Chondrocyte (in vitro differentiated cells): ENCODE measurements around the gene POU2F1. TPM values are rescaled to one million over a fixed set of nuclear protein-coding genes. Genes with fewer than 3 reads are reported as not detected.

Source experiments
- DNase-seq: peaks from one replicate; pipeline ENCODE4 v3.0.0; 2021; ENCODE audit warnings: mixed read lengths, low spot score
- H3K27ac Mint-ChIP-seq: one replicate; pipeline ENCODE4 v1.8.0; 2021; ENCODE audit warnings: mild to moderate bottlenecking, moderate library complexity, mixed read lengths; ENCODE audit not compliant: unreplicated experiment
- H3K27me3 Mint-ChIP-seq: 2 replicates; pipeline ENCODE4 v1.8.0; 2021; ENCODE audit warnings: low read depth, mixed read lengths
- H3K36me3 Mint-ChIP-seq: 2 replicates; pipeline ENCODE4 v1.8.0; 2021; ENCODE audit warnings: low read depth, mixed read lengths
- H3K4me1 Mint-ChIP-seq: 2 replicates; pipeline ENCODE4 v1.8.0; 2021; ENCODE audit warnings: low read depth, mild to moderate bottlenecking, mixed read lengths
- H3K4me3 Mint-ChIP-seq: one replicate; pipeline ENCODE4 v1.8.0; 2021; ENCODE audit warnings: mild to moderate bottlenecking, moderate library complexity, mixed read lengths; ENCODE audit not compliant: unreplicated experiment
- H3K9me3 Mint-ChIP-seq: 2 replicates; pipeline ENCODE4 v1.8.0; 2021; ENCODE audit warnings: low read depth, mixed read lengths
- CTCF ChIP-seq: fragments of 200-600 bp; sonication (generic); IDR thresholded peaks from 2 replicates; pipeline ENCODE4 v1.5.0; 2021; ENCODE audit warnings: antibody characterized with exemption, mild to moderate bottlenecking, moderate library complexity
- total RNA-seq: library from RNA; stranded (reverse); gene quantifications from 3 replicates; pipeline ENCODE4 v1.2.1, GENCODE V29; 2021

Gene POU2F1
- total RNA-seq, 1 donor from 2014 or later: 13.2 TPM

- H3K4me1 Mint-ChIP-seq: peaks cover 2% of the 10 kb centered on the region
- no peak overlapping the region for H3K4me3 Mint-ChIP-seq
- no peak overlapping the region for H3K27ac Mint-ChIP-seq
- no peak for DNase-seq
- no peaks in the 10 kb centered on the region for H3K9me3 Mint-ChIP-seq
- H3K27me3 Mint-ChIP-seq: no peaks in the 10 kb centered on the region
- no peak for TF ChIP-seq CTCF
- no peaks in the 10 kb centered on the region for H3K36me3 Mint-ChIP-seq
These were observed 42.1 kb downstream of the POU2F1 start for GRCh38 chr1:167262836-167263235.

GRCh38 chr1:167263344-167263743 is 42.7 kb downstream of the POU2F1 start:
- no peak overlapping the region for H3K4me3 Mint-ChIP-seq
- no peak for DNase-seq
- H3K4me1 Mint-ChIP-seq: peaks cover 7% of the 10 kb centered on the region
- no peak overlapping the region for H3K27ac Mint-ChIP-seq
- H3K9me3 Mint-ChIP-seq: no peaks in the 10 kb centered on the region
- H3K36me3 Mint-ChIP-seq: no peaks in the 10 kb centered on the region
- TF ChIP-seq CTCF: no peak
- H3K27me3 Mint-ChIP-seq: no peaks in the 10 kb centered on the region

GRCh38 chr1:167263819-167264464 is 43.3 kb downstream of the POU2F1 start:
- DNase-seq: no peak
- Mint-ChIP-seq H3K36me3 (no peaks in the 10 kb centered on the region), H3K4me1 (peaks cover 9% of the 10 kb centered on the region), H3K4me3 (no peak overlapping the region), H3K27ac (no peak overlapping the region), H3K9me3 (no peaks in the 10 kb centered on the region), H3K27me3 (no peaks in the 10 kb centered on the region)
- no peak for TF ChIP-seq CTCF

GRCh38 chr1:167266965-167267364 is 46.3 kb downstream of the POU2F1 start:
- no peak overlapping the region for H3K27ac Mint-ChIP-seq

GRCh38 chr1:167268347-167268787 is 47.7 kb downstream of the POU2F1 start:
- Mint-ChIP-seq H3K27ac (no peak overlapping the region), H3K4me3 (no peak overlapping the region), H3K4me1 (peaks cover 38% of the 10 kb centered on the region), H3K9me3 (no peaks in the 10 kb centered on the region), H3K36me3 (no peaks in the 10 kb centered on the region), H3K27me3 (no peaks in the 10 kb centered on the region)
- no peak for DNase-seq
- TF ChIP-seq CTCF: no peak

More at GRCh38 chr1:167266965-167267364, 46.3 kb downstream of the POU2F1 start:
- DNase-seq: no peak
- H3K36me3 Mint-ChIP-seq: no peaks in the 10 kb centered on the region
- TF ChIP-seq CTCF: no peak
- no peak overlapping the region for H3K4me3 Mint-ChIP-seq
- H3K27me3 Mint-ChIP-seq: no peaks in the 10 kb centered on the region
- H3K9me3 Mint-ChIP-seq: no peaks in the 10 kb centered on the region
- H3K4me1 Mint-ChIP-seq: peaks cover 26% of the 10 kb centered on the region
